GF-D8 (cell line): Measurements from ENCODE around the gene KLHDC2.
"Not testable (repeated sequence)": the region's sequence is repeated elsewhere in the genome, so short reads cannot be mapped to it uniquely, and the experiment has no call there.

Experiments used
- DNase-seq: peaks from one replicate; lab custom pipeline; 2025; lab: John Stamatoyannopoulos, UW

The KLHDC2 gene

GRCh38 chr14:49778421-49778820, 10.5 kb downstream of the KLHDC2 start:
- no peak for DNase-seq

GRCh38 chr14:49781040-49781439, 13.1 kb downstream of the KLHDC2 start:
- not testable (repeated sequence) for DNase-seq

GRCh38 chr14:49783394-49784014, 15.6 kb downstream of the KLHDC2 start:
- no peak for DNase-seq

GRCh38 chr14:49786315-49786714, 18.4 kb downstream of the KLHDC2 start:
- DNase-seq = no peak

- no peak for DNase-seq
Observed at GRCh38 chr14:49792618-49793017, 24.7 kb downstream of the KLHDC2 start.

- no peak for DNase-seq
Observed at GRCh38 chr14:49796025-49796424, 28.1 kb downstream of the KLHDC2 start.

- DNase-seq = no peak
Observed at GRCh38 chr14:49808780-49809179, 40.8 kb downstream of the KLHDC2 start.

- not testable (repeated sequence) for DNase-seq
Observed at GRCh38 chr14:49816118-49816517, 48.2 kb downstream of the KLHDC2 start.

- DNase-seq = no peak
Observed at GRCh38 chr14:49816844-49817243, 48.9 kb downstream of the KLHDC2 start.

GRCh38 chr14:49820176-49820575, 52.2 kb downstream of the KLHDC2 start:
- no peak for DNase-seq

GRCh38 chr14:49828640-49829039, 60.7 kb downstream of the KLHDC2 start:
- no peak for DNase-seq
